Lung (tissue), 12 donors: Measurements from ENCODE around the gene UBE2V1. TPM values are rescaled to one million over a fixed set of nuclear protein-coding genes. Genes with fewer than 3 reads are reported as not detected.

ENCODE experiments used
- ATAC-seq: fragments of 200-7000 bp; cut with Tn5 transposase; one replicate; pipeline ENCODE4 v1.9.1; 2020; ENCODE audit warnings: moderate number of reproducible peaks; ENCODE audit not compliant: insufficient read depth, low FRiP score
- DNase-seq, 3 donors: peaks; one replicate each; pipeline ENCODE4 v3.0.0-alpha.2; 2013 to 2017
- H3K27ac ChIP-seq, 2 donors: one replicate each; pipeline ENCODE4 v1.5.1; 2013; ENCODE audit warnings: mild to moderate bottlenecking in 2 of 2, moderate library complexity in 2 of 2, control low read depth in 1 of 2, inconsistent platforms in 1 of 2, low read depth in 1 of 2, low read length in 1 of 2
- H3K27me3 ChIP-seq, 3 donors: one replicate each; pipeline ENCODE4 v1.5.1; 2013; ENCODE audit warnings: low read length in 2 of 3; ENCODE audit not compliant: control insufficient read depth in 3 of 3, insufficient read depth in 3 of 3
- H3K36me3 ChIP-seq, 4 donors: one replicate each; pipeline ENCODE4 v1.5.1; 2013; ENCODE audit warnings: low read length in 4 of 4, mild to moderate bottlenecking in 1 of 4, moderate library complexity in 1 of 4; ENCODE audit not compliant: control insufficient read depth in 4 of 4, insufficient read depth in 4 of 4
- H3K4me1 ChIP-seq, 5 donors: one replicate each; pipeline ENCODE4 v1.5.1; 2013; ENCODE audit warnings: low read length in 5 of 5, mild to moderate bottlenecking in 2 of 5, moderate library complexity in 1 of 5; ENCODE audit not compliant: control insufficient read depth in 5 of 5, insufficient read depth in 5 of 5
- H3K4me3 ChIP-seq: one replicate; pipeline ENCODE4 v1.5.1; 2013; ENCODE audit warnings: mild to moderate bottlenecking, control low read depth, moderate library complexity
- H3K9ac ChIP-seq, 2 donors: one replicate each; pipeline ENCODE4 v1.5.1; 2013; ENCODE audit warnings: low read length in 2 of 2, control low read depth in 1 of 2; ENCODE audit not compliant: insufficient read depth in 1 of 2
- H3K9me3 ChIP-seq, 4 donors: one replicate each; pipeline ENCODE4 v1.5.1; 2013; ENCODE audit warnings: low read length in 3 of 4, mild to moderate bottlenecking in 1 of 4, moderate library complexity in 1 of 4; ENCODE audit not compliant: control insufficient read depth in 4 of 4, insufficient read depth in 3 of 4
- CTCF ChIP-seq: IDR thresholded peaks from 2 replicates; pipeline ENCODE4 v1.5.1; 2012; ENCODE audit warnings: mild to moderate bottlenecking; ENCODE audit errors: control extremely low read depth, extremely low read depth
- WGBS, 2 donors: extraction: QIAGEN DNeasy Blood & Tissue Kit; methylation state at CpG; one replicate each; pipeline ENCODE4 v1.1.7; 2013; 5-methylcytosine and 5-hydroxymethylcytosine counted together
- polyA plus RNA-seq, 2 donors: library from polyadenylated mRNA; stranded (reverse); fragments of 200-250 nt; gene quantifications; one replicate each; pipeline ENCODE4 v1.2.1, GENCODE V29; 2013
- total RNA-seq, 2 donors: library from RNA; depleted of rRNA in 1 of 2; stranded (reverse); fragments of >200 nt in 1 of 2; gene quantifications; one replicate each; pipeline ENCODE4 v1.2.1, GENCODE V29; 2014 to 2021
- donor health status: control.
- donor health status: control.
- donor health status: Bipolar disorder and iron deficiency.
- donor health status: healthy.
- donor health status: DM: yes; HTN: yes; CAD: no.

UBE2V1 gene
- total and polyA plus RNA-seq, 4 donors: 56.4 to 103 (median 69.2) TPM

- DNase-seq (no peak), ATAC-seq (no peak)
- no peaks in the 10 kb centered on the region for H3K27me3 ChIP-seq
- peak overlapping the region; percentile 89 for H3K4me3 ChIP-seq
- 0% methylated on average over 17 to 18 of the region's 18 CpGs for WGBS, 2 donors
- H3K4me1 ChIP-seq: peaks cover 5 to 30% (median 12%) of the 10 kb centered on the region in 5 donors
- H3K9ac ChIP-seq: peak overlapping the region; percentile 69 to 87
- H3K27ac ChIP-seq: peak overlapping the region; percentile 88 to 97
- no peak for TF ChIP-seq CTCF
- peaks cover 0 to 15% (median 1%) of the 10 kb centered on the region in 4 donors for H3K36me3 ChIP-seq
- no peaks in the 10 kb centered on the region for H3K9me3 ChIP-seq
Observed at GRCh38 chr20:50153153-50153499, 40.2 kb upstream of the UBE2V1 start.

- 16 to 22% methylated on average over 4 of the region's 4 CpGs for WGBS, 2 donors
- peak overlapping the region in 1 of 2 donors; percentile 97 for H3K27ac ChIP-seq
- peak overlapping the region; percentile 69 to 87 for H3K9ac ChIP-seq
- H3K9me3 ChIP-seq: no peaks in the 10 kb centered on the region
- no peak for ATAC-seq
- peaks cover 0 to 17% (median 1%) of the 10 kb centered on the region in 4 donors for H3K36me3 ChIP-seq
- peak overlapping the region; percentile 89 for H3K4me3 ChIP-seq
- H3K27me3 ChIP-seq: no peaks in the 10 kb centered on the region
- peaks cover 5 to 33% (median 12%) of the 10 kb centered on the region in 5 donors for H3K4me1 ChIP-seq
- no peak for TF ChIP-seq CTCF
- peak in 2 of 3 donors; percentile 15 to 28 for DNase-seq
Observed at GRCh38 chr20:50152394-50153152, 39.6 kb upstream of the UBE2V1 start.

- ATAC-seq: no peak
Observed at GRCh38 chr20:50151034-50151743, 38.2 kb upstream of the UBE2V1 start.

More at GRCh38 chr20:50151034-50151743, 38.2 kb upstream of the UBE2V1 start:
- peak overlapping the region in 1 of 2 donors; percentile 63 for H3K27ac ChIP-seq
- no peak for TF ChIP-seq CTCF
- peaks cover 0 to 20% (median 4%) of the 10 kb centered on the region in 4 donors for H3K36me3 ChIP-seq
- no peaks in the 10 kb centered on the region for H3K27me3 ChIP-seq
- 67 to 78% methylated on average over 10 of the region's 10 CpGs for WGBS, 2 donors
- H3K4me1 ChIP-seq: peaks cover 5 to 40% (median 12%) of the 10 kb centered on the region in 5 donors
- DNase-seq: peak; percentile 45 to 81 (median 65)
- no peaks in the 10 kb centered on the region for H3K9me3 ChIP-seq
- no peak overlapping the region for H3K4me3 ChIP-seq
- H3K9ac ChIP-seq: peak overlapping the region in 1 of 2 donors; percentile 38
